Endothelial cell of umbilical vein (primary cell): ENCODE data around the gene FGF19.

Source experiments
- EZH2 ChIP-seq: IDR thresholded peaks from 2 replicates; pipeline ENCODE4 v1.6.1; 2012; ENCODE audit warnings: borderline replicate concordance, low read depth, mild to moderate bottlenecking, moderate library complexity, low read length, inconsistent platforms; ENCODE audit not compliant: severe bottlenecking
- POLR2AphosphoS5 ChIP-seq: IDR thresholded peaks from 2 replicates; pipeline ENCODE4 v1.6.1; 2012; ENCODE audit warnings: low read depth, mild to moderate bottlenecking, control low read depth, low read length, moderate library complexity; ENCODE audit not compliant: insufficient read depth
- TF ChIP-seq, protein P1 (sequence below), 2 donors: IDR thresholded peaks; 1 replicate in 1 of 2; 2 replicates in 1 of 2; pipeline ENCODE4 v1.5.1; 2011; ENCODE audit warnings: low read length in 2 of 2, mild to moderate bottlenecking in 2 of 2, moderate library complexity in 2 of 2, control low read depth in 1 of 2, inconsistent platforms in 1 of 2, low read depth in 1 of 2; ENCODE audit not compliant: insufficient read depth in 1 of 2; ENCODE audit errors: extremely low read depth in 1 of 2

DNA sequence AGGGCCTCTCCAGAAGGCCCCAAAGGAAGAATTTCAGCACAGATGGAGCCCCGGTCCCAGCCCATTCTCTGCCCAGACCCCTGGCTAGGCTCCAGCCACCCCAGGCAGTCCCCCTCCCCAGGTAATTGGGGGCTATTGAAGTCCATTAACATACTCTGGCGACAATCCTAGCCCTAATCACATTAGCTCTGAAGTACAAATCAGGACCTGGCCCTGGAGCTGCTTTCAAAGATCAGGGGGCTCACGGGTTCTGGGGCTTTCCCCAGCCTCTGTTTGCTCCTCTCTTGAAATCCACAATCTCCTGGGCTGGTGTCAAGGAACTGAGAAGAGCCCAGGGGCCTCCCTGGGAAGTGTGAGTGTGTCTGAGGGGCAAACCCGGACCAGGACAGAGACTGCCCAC is 49.1 kb upstream of the FGF19 start:
- TF ChIP-seq, protein P1, sequence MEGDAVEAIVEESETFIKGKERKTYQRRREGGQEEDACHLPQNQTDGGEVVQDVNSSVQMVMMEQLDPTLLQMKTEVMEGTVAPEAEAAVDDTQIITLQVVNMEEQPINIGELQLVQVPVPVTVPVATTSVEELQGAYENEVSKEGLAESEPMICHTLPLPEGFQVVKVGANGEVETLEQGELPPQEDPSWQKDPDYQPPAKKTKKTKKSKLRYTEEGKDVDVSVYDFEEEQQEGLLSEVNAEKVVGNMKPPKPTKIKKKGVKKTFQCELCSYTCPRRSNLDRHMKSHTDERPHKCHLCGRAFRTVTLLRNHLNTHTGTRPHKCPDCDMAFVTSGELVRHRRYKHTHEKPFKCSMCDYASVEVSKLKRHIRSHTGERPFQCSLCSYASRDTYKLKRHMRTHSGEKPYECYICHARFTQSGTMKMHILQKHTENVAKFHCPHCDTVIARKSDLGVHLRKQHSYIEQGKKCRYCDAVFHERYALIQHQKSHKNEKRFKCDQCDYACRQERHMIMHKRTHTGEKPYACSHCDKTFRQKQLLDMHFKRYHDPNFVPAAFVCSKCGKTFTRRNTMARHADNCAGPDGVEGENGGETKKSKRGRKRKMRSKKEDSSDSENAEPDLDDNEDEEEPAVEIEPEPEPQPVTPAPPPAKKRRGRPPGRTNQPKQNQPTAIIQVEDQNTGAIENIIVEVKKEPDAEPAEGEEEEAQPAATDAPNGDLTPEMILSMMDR (IDR thresholded peaks at IDR 0.05; ENCODE audit: extremely low read depth in 1 of 2, insufficient read depth in 1 of 2, low read depth in 1 of 2, low read length in 2 of 2): no peak
- TF ChIP-seq POLR2AphosphoS5: no peak
- no peak for TF ChIP-seq EZH2
